Endothelial cell of umbilical vein (primary cell): ENCODE data around the gene ST6GAL1.

ENCODE experiments used
- EZH2 ChIP-seq: IDR thresholded peaks from 2 replicates; pipeline ENCODE4 v1.6.1; 2012; ENCODE audit warnings: borderline replicate concordance, low read depth, mild to moderate bottlenecking, moderate library complexity, low read length, inconsistent platforms; ENCODE audit not compliant: severe bottlenecking
- TF ChIP-seq, protein P1 (sequence below), 2 donors: IDR thresholded peaks; 1 replicate in 1 of 2; 2 replicates in 1 of 2; pipeline ENCODE4 v1.5.1; 2011; ENCODE audit warnings: low read length in 2 of 2, mild to moderate bottlenecking in 2 of 2, moderate library complexity in 2 of 2, control low read depth in 1 of 2, inconsistent platforms in 1 of 2, low read depth in 1 of 2; ENCODE audit not compliant: insufficient read depth in 1 of 2; ENCODE audit errors: extremely low read depth in 1 of 2

DNA sequence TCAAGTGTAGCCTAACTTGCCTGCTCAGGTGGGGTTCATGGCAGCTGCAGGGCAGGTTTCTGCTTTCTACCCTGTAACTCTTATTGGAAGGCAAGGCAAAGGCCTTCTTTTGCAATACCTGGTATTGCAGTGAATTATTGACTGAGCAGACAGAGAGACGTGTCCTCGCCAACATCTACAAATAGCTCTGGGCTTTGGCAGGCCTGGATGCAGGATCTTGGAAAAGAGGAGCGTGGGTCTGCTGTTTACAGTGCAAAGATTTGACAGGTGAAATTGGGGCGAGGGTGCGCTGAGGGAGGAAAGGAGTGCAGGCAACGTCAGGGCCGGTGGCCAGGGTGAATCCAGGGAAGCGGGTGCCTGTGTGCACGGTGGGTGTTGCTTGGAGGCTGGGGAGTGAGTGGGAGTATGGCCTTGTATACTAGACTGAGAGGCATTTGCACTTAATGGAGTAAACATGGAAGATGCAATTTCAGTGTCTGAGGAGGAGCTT is 44.5 kb downstream of the ST6GAL1 start:
- TF ChIP-seq, protein P1, sequence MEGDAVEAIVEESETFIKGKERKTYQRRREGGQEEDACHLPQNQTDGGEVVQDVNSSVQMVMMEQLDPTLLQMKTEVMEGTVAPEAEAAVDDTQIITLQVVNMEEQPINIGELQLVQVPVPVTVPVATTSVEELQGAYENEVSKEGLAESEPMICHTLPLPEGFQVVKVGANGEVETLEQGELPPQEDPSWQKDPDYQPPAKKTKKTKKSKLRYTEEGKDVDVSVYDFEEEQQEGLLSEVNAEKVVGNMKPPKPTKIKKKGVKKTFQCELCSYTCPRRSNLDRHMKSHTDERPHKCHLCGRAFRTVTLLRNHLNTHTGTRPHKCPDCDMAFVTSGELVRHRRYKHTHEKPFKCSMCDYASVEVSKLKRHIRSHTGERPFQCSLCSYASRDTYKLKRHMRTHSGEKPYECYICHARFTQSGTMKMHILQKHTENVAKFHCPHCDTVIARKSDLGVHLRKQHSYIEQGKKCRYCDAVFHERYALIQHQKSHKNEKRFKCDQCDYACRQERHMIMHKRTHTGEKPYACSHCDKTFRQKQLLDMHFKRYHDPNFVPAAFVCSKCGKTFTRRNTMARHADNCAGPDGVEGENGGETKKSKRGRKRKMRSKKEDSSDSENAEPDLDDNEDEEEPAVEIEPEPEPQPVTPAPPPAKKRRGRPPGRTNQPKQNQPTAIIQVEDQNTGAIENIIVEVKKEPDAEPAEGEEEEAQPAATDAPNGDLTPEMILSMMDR (IDR thresholded peaks at IDR 0.05; ENCODE audit: extremely low read depth in 1 of 2, insufficient read depth in 1 of 2, low read depth in 1 of 2, low read length in 2 of 2): no peak
- TF ChIP-seq EZH2: no peak
